Small intestine (tissue), 7 donors: Measurements from ENCODE around the gene QTRT2. TPM values are rescaled to one million over a fixed set of nuclear protein-coding genes. Genes with fewer than 3 reads are reported as not detected.

Experiments used
- DNase-seq, 2 donors: peaks; one replicate each; pipeline versions ENCODE4 v3.0.0 to v3.0.0-alpha.2; 2013
- FAIRE-seq: peaks from 2 replicates; lab custom pipeline; 2012; peaks lifted over from hg19 to GRCh38; lab: Jason Lieb, UNC
- H3K27ac ChIP-seq, 3 donors: one replicate each; pipeline ENCODE4 v1.5.1; 2013; ENCODE audit warnings: low read length in 2 of 3, mild to moderate bottlenecking in 2 of 3, control low read depth in 1 of 3, inconsistent platforms in 1 of 3, low read depth in 1 of 3, moderate library complexity in 1 of 3
- H3K27me3 ChIP-seq, 3 donors: one replicate each; pipeline ENCODE4 v1.6.1; 2013; ENCODE audit warnings: low read length in 3 of 3, inconsistent platforms in 1 of 3; ENCODE audit not compliant: control insufficient read depth in 3 of 3, insufficient read depth in 3 of 3
- H3K36me3 ChIP-seq, 3 donors: one replicate each; pipeline ENCODE4 v1.6.1; 2013; ENCODE audit warnings: low read length in 3 of 3, inconsistent platforms in 1 of 3, low read depth in 1 of 3, mild to moderate bottlenecking in 1 of 3, moderate library complexity in 1 of 3; ENCODE audit not compliant: control insufficient read depth in 3 of 3, insufficient read depth in 2 of 3
- H3K4me1 ChIP-seq, 3 donors: one replicate each; pipeline ENCODE4 v1.6.1; 2013; ENCODE audit warnings: low read length in 2 of 3, inconsistent platforms in 1 of 3, low read depth in 1 of 3, mild to moderate bottlenecking in 1 of 3, moderate library complexity in 1 of 3; ENCODE audit not compliant: control insufficient read depth in 3 of 3, insufficient read depth in 2 of 3
- H3K4me3 ChIP-seq, 3 donors: one replicate each; pipeline ENCODE4 v1.5.1; 2013; ENCODE audit warnings: low read length in 3 of 3, control low read depth in 1 of 3, inconsistent platforms in 1 of 3, low read depth in 1 of 3, mild to moderate bottlenecking in 1 of 3, moderate library complexity in 1 of 3
- H3K9me3 ChIP-seq, 2 donors: one replicate each; pipeline ENCODE4 v1.6.1; 2013; ENCODE audit warnings: low read depth in 1 of 2, low read length in 1 of 2; ENCODE audit not compliant: control insufficient read depth in 2 of 2, insufficient read depth in 1 of 2
- WGBS, 3 donors: extraction: QIAGEN DNeasy Blood & Tissue Kit; methylation state at CpG; one replicate each; pipeline ENCODE4 v1.1.7; 2013; 5-methylcytosine and 5-hydroxymethylcytosine counted together
- polyA plus RNA-seq, 4 donors: library from polyadenylated mRNA; stranded (reverse) in 3 of 4; unstranded in 1 of 4; fragments of 200-250 nt in 3 of 4; fragments of 120-200 nt in 1 of 4; gene quantifications; one replicate each; pipeline versions ENCODE4 v1.2.1 to v1.2.3, GENCODE V29; 2013
- donor health status: healthy with polysubstance abuse.
- donor health status: control.
- donor health status: control.
- donor health status: Bipolar disorder and iron deficiency.
- donor health status: healthy.

QTRT2 gene
- polyA plus RNA-seq, 4 donors: 4.5 to 27.4 (median 7.3) TPM

- Histone ChIP-seq H3K4me3 (no peak overlapping the region), H3K27ac (no peak overlapping the region), H3K9me3 (peaks cover 0 to 2% of the 10 kb centered on the region in 2 donors), H3K27me3 (no peaks in the 10 kb centered on the region), H3K4me1 (no peaks in the 10 kb centered on the region), H3K36me3 (peaks cover 18 to 26% (median 24%) of the 10 kb centered on the region in 3 donors)
- no peak for DNase-seq
- 92 to 98% (median 96%) methylated on average over 2 of the region's 2 CpGs for WGBS, 3 donors
- FAIRE-seq: peak; percentile 41
Observed at GRCh38 chr3:114083112-114083511, 26.6 kb downstream of the QTRT2 start.

GRCh38 chr3:114086356-114086755 lies 29.8 kb downstream of the QTRT2 start:
- Histone ChIP-seq H3K9me3 (peaks cover 0 to 3% of the 10 kb centered on the region in 2 donors), H3K27ac (no peak overlapping the region), H3K36me3 (peaks cover 13 to 23% (median 17%) of the 10 kb centered on the region in 3 donors), H3K4me1 (no peaks in the 10 kb centered on the region), H3K27me3 (no peaks in the 10 kb centered on the region), H3K4me3 (no peak overlapping the region)
- 94 to 100% (median 96%) methylated on average over 2 of the region's 2 CpGs for WGBS, 3 donors
- FAIRE-seq (no peak), DNase-seq (no peak)

GRCh38 chr3:114089675-114090074 lies 33.1 kb downstream of the QTRT2 start:
- Histone ChIP-seq H3K4me3 (no peak overlapping the region), H3K27me3 (no peaks in the 10 kb centered on the region), H3K36me3 (peaks cover 10 to 14% (median 14%) of the 10 kb centered on the region in 3 donors), H3K27ac (no peak overlapping the region), H3K9me3 (peaks cover 0 to 5% of the 10 kb centered on the region in 2 donors), H3K4me1 (no peaks in the 10 kb centered on the region)
- DNase-seq (no peak), FAIRE-seq (no peak)

- WGBS, 3 donors: 39 to 46% (median 45%) methylated on average over 13 of the region's 13 CpGs
- no peak for DNase-seq
Observed at GRCh38 chr3:114092151-114093015, 35.8 kb downstream of the QTRT2 start.

GRCh38 chr3:114093016-114093380 lies 36.5 kb downstream of the QTRT2 start:
- WGBS, 3 donors: 34 to 38% (median 36%) methylated on average over 3 of the region's 3 CpGs
- FAIRE-seq: no peak
- Histone ChIP-seq H3K9me3 (peaks cover 0 to 3% of the 10 kb centered on the region in 2 donors), H3K4me3 (no peak overlapping the region), H3K4me1 (no peaks in the 10 kb centered on the region), H3K27ac (no peak overlapping the region), H3K36me3 (no peaks in the 10 kb centered on the region), H3K27me3 (no peaks in the 10 kb centered on the region)
- no peak for DNase-seq

More at GRCh38 chr3:114092151-114093015, 35.8 kb downstream of the QTRT2 start:
- Histone ChIP-seq H3K4me1 (no peaks in the 10 kb centered on the region), H3K4me3 (no peak overlapping the region), H3K36me3 (peaks cover 0 to 4% (median 2%) of the 10 kb centered on the region in 3 donors), H3K9me3 (peaks cover 0 to 5% of the 10 kb centered on the region in 2 donors), H3K27me3 (no peaks in the 10 kb centered on the region), H3K27ac (no peak overlapping the region)
- FAIRE-seq: no peak

- Histone ChIP-seq H3K27ac (no peak overlapping the region), H3K36me3 (no peaks in the 10 kb centered on the region), H3K9me3 (peaks cover 0 to 3% of the 10 kb centered on the region in 2 donors), H3K27me3 (no peaks in the 10 kb centered on the region), H3K4me3 (no peak overlapping the region), H3K4me1 (no peaks in the 10 kb centered on the region)
- 47 to 55% (median 50%) methylated on average over 2 of the region's 2 CpGs for WGBS, 3 donors
- DNase-seq: peak; percentile 11 to 36
- no peak for FAIRE-seq
Observed at GRCh38 chr3:114093596-114093995, 37.1 kb downstream of the QTRT2 start.

GRCh38 chr3:114095796-114096195 lies 39.3 kb downstream of the QTRT2 start:
- no peaks in the 10 kb centered on the region for H3K27me3 ChIP-seq

GRCh38 chr3:114101101-114101500 lies 44.6 kb downstream of the QTRT2 start:
- no peak for FAIRE-seq
- no peak overlapping the region for H3K4me3 ChIP-seq
- DNase-seq: no peak
- H3K27me3 ChIP-seq: no peaks in the 10 kb centered on the region
- H3K27ac ChIP-seq: no peak overlapping the region
- no peaks in the 10 kb centered on the region for H3K9me3 ChIP-seq
- no peaks in the 10 kb centered on the region for H3K4me1 ChIP-seq
- no peaks in the 10 kb centered on the region for H3K36me3 ChIP-seq
- 55 to 62% (median 61%) methylated on average over 1 of the region's 1 CpG for WGBS, 3 donors

More at GRCh38 chr3:114095796-114096195, 39.3 kb downstream of the QTRT2 start:
- H3K4me3 ChIP-seq: no peak overlapping the region
- no peak for FAIRE-seq
- no peak overlapping the region for H3K27ac ChIP-seq
- DNase-seq: no peak
- peaks cover 0 to 3% of the 10 kb centered on the region in 2 donors for H3K9me3 ChIP-seq
- 55 to 72% (median 64%) methylated on average over 3 of the region's 3 CpGs for WGBS, 3 donors
- no peaks in the 10 kb centered on the region for H3K4me1 ChIP-seq
- no peaks in the 10 kb centered on the region for H3K36me3 ChIP-seq
